Activated T-helper 1 cell treated with Interleukin-2 at 50 U/mL for 16 hours (primary cell): ENCODE measurements around the gene GPRIN2.

Experiments
- DNase-seq: peaks from one replicate; pipeline ENCODE4 v3.0.0-alpha.2; 2020; ENCODE audit warnings: low read depth

The GPRIN2 gene

DNA sequence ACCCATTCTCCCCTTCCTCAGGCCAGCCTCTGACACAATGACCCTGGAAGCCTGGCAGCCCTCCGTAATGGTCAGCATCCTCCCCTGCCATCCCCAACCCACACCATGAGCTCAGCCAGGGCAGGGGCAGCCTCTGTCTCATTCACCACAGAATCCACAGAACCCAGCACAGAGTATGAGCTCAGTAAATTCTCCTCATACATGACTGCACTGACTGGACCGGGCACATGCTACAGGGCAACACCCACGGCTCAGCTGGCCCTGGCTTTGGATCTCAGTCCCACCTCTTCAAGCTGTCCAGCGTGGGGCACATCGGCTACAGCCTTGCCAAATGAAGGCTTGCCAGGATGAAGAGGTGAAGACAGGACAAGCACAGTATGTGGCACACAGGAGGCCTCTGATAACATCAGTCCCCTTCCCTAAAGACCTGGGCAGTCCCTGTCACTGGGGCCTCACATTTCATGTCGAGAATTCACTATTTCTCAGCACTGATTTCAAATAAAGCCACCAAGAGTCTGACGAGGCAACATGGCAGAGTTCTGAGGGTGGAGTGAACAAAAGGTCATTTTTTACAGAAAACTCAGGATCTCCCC is 7.9 kb downstream of the GPRIN2 start:
- no peak for DNase-seq

- DNase-seq = no peak
Observed at GRCh38 chr10:46547541-46548497, 8.6 kb downstream of the GPRIN2 start.

- DNase-seq = no peak
Observed at GRCh38 chr10:46546591-46547540, 9.6 kb downstream of the GPRIN2 start.

- no peak for DNase-seq
Observed at GRCh38 chr10:46545861-46546590, 10.4 kb downstream of the GPRIN2 start.

- DNase-seq = no peak
Observed at GRCh38 chr10:46544989-46545791, 11.3 kb downstream of the GPRIN2 start.

DNA sequence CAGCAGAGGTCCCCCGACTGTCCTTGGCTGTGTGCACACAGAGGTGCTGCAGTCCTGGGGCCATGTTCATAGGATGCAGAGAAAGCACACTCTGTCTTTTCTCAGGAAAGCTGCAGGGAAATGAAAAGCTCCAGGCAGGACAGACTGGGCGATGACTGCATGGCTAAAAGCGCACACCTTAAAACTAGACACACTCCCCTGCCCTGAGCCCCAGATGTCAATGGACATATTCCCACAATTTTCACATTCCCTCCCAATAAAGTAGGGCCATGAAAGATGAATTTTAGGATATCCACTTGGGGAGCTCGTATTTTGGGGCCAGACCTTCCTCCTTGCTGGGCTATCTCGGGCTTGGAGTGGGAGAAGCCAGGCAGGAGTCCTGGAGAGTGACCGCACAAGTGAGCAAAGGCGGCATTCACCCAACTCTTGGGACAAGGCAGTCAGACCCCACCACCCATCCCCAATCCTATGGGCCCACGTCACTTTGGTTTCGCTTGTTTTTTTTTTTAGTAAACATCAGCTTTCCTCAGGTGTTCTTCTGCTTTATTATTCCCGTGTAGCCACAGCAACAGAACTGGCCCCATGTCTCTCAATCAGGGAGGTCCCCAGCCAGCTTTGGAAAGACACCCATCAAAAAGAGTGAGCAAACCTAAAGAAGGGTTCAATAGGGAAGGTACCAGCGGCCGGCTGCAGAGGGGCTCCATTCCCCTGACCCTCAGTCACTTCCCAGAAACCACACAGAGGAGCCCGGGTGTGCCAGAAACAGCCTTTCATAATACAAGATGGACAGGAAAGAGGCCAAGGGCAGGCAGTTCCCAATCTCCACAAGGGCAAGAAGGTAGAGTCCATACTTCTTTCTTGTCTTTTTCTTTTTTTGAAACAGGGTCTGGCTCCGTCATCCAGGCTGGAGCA is 12.7 kb downstream of the GPRIN2 start:
- DNase-seq = no peak

DNA sequence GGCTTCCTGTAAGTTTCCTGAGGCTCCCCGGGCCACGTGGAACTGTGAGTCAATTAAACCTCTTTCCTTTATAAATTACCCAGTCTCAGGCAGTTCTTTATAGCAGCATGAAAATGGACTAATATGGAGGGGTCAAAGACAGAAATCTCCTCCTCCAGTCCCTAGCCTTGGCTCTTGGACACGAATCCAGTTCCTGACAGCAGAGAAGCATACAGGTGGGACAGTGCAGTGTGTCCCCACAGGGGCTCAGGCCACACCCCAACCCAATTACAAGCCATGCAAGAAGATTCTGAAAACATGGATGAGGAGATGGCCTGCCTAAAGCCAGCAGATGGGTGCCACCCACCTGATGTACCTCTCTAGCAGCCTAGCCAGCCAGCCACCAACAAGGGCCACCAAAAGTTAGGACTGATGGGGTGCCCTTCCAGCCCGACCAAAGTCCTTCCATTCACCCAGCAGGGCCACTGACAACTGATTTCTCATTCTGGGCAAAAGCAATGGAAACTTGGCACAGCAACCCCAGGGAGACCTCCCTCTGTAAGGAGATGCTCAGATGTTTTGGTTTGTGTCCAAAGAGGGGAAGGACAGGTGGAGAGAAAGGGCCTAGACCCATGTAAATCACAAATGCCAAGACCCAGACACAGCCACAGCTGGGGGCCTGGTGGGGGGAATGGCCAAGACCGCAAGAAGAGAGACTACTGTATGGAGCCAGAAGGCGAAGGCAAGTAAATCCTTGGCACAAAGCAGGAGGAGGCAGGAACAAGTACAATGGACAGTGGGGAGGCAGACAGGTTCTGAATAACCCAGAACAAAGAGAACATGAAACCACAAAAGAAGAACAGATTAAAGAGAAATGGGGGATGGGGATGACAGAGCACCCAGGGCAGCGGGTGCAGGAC is 13.6 kb downstream of the GPRIN2 start:
- DNase-seq = no peak

DNA sequence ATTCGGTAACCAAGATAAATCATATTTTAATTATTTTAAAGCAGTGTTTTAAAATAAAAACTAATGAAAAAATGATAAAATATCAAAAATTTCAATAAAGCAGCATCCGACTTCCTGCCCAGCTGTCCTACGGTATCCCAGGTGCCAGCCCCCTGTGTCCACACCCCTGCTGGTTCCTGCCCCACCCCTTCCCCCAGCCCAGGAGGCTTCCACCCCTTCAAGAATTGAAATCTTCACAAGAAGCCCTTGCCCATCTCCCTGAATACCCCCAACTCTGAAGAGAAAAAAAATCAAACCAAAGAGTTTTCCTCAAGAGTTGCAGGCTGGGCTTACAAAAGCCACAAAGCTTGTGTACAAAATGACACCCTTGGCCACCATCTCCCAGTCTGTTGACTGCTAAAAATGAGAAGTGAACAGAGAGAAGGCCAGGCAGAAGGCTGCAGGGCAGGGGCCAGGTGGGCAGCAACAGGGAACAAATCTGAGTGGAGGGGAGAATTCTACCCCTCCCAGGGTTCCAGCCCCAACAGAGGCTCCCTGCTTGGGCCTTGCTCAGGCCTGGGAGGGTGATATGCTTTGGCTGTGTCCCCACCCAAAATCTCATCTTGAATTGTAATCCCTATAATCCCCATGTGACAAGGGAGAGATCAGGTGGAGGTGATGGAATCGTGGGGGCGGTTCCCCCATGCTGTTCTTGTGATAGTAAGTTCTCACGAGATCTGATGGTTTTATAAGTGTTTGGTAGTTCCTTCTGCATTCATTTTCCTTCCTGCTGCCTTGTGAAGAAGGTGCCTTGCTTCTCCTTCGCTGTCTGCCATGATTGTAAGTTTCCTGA is 14.5 kb downstream of the GPRIN2 start:
- DNase-seq = no peak

GRCh38 chr10:46541017-46541661 is 15.3 kb downstream of the GPRIN2 start:
- DNase-seq = no peak

DNA sequence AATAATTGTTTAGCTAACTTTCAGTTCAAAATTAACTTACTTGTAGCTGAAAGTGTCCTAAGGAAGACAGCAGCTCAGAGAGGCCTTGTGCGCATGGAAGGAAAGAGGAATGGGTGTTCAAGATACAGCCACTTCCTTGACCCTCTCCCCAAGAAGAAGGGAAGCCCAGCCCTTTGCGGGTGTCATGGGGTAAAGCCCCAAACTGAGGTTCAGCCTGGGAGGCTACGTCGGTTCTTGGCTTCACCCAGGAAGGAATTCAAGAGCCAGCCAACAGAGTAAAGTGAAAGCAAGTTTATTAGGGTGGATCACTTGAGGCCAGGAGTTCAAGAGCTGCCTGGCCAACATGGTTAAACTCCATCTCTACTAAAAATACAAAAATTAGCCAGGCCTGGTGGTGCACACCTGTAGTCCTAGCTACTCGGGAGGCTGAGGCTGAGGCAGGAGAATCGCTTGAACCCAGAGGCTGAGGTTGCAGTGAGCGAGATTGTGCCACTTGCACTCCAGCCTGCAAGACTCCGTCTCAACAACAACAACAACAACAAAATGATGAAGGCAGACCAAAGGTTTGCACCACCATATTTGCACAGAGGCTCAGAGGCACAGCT is 15.9 kb downstream of the GPRIN2 start:
- DNase-seq = no peak

DNA sequence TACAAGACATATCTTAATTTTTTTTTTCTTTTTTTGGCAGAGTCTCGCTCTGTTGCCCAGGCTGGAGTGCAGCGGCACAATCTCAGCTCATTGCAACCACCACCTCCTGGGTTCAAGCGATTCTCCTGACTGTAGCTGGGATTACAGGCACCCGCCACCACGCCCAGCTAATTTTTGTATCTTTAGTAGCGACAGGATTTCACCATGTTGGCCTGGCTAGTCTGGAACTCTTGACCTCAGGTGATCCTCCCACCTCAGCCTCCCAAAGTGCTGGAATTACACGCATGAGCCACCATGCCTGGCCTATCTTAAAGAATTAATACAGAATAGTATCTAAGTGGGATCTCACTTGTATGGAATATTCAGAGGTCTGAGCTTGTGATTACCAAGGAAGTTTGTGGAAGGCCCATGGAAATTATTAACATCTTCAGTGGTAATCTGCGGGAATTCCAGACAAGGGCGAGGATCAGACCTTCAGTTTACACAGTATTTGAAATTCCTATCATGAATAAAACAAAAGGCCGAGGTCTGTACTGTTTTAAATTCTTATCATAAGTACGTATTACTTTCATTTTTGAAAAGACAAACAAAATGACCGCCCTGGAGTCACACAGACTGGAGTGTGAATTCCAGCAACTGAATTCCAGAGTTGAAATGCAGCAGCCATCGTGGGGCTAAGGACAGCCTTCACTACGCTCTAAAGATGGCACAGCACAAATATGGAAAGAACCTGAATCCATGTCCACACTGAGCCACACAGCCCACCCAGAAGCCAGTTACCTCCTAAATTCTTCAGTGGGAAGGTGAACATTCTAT is 16.7 kb downstream of the GPRIN2 start:
- DNase-seq = no peak

DNA sequence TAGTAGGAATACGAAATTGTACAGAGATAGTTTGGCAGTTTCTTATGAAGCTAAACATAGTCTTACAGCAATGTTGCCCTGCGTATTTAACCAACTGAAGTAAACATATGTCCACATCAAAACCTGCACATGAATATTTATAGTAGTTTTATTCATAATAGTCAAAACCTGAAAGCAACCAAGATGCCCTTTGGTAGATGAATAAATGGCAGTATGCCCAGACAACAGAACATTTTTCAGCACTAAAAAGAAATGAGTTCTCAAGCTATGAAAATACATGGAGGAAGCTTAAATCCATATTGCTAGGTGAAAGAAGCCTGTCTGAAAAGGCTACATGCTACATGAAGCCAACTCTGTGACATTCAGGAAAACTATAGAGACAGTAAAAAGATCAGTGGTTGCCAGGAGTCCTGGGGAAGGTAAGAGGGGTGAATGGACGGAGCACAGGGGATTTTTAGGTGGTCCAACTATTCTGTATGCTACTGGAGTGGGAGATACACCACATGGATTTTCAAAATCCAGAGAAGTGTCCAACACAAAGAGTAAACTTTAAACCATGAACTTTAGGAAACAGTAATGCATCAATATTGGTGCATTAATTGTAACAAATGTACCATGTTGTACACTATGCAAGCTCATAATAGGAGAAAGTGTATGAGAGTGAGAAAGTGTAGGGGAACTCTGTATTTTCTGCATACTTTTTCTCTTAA is 17.6 kb downstream of the GPRIN2 start:
- no peak for DNase-seq

- DNase-seq = no peak
Observed at GRCh38 chr10:46538155-46538554, 18.3 kb downstream of the GPRIN2 start.

DNA sequence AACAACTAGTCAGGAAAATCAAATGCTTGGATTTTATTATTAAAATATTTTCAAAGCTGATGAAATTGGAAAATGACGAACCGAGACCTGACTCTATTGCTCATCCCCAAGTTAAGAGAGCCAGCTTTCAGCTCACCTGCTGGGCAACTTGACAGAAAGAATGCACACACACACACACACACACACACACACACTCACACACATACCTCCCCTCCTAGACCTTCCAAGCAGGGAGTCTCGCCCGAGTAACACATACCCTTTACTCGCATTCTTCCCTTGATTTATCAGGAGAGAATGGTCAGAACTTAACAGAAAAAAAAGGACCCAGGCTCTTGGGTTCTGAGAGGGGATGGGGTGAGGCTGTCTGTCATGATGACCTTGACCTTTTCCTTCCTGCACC is 19.1 kb downstream of the GPRIN2 start:
- DNase-seq = no peak

DNA sequence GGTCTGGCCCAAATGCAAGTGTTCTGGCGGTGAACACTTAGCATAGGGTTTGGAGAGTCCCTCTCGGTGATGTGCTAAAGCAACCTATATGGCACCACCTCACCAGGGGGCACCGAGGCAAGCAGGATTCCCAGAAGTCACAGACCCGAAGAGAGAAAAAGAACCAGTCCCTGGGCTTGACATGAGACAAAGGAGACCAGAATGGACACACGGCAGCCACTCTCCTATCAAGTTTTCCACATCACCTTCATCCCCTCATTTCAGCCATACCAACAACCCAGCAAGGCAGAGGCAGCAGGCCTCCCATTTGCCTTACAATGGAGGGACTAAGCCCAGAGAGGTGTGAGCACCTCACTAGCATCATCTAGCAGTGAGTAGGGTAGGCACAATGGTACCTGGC is 19.7 kb downstream of the GPRIN2 start:
- DNase-seq = no peak
